ENCODE measurements around the gene TRA2B.
"Not testable (repeated sequence)": the region's sequence is repeated elsewhere in the genome, so short reads cannot be mapped to it uniquely, and the experiment has no call there.

The TRA2B gene

DNA sequence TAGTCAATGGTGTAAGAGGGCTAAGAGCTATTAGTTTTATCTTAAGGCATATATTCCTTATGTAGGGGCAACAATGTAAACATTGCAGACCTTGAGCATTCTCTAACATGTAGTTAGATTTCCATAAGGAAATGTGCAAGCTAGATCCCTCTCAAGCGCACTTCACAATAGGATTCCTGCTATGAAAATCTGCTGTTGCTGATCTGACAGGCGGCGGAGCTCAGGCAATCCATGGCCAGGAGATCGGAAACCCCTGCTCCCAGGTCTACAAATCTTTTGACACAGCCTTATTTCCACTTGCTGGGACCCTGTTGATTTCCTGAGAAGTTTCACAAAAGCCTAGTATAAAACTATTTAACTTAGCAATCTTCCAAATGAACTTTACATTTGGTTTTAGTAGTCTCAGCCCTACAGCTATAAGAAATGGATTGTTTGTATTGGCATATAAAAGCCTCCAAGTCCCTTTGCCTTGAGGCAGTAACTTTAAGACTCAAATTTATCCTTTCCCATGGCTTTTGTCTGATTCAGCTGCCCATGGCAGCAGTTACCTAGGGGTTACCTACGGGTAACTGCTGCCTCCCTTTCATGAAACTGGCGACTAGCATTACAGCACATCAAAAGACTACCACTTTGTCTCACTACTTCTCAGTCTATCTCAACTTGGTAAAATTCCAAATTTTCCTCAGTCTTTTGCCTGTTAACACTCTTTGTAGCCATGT lies 22.7 kb downstream of the TRA2B start:
- no peak for TF ChIP-seq CTCF (IDR thresholded peaks at IDR 0.05; ENCODE audit: low read depth, low read length)
- H3K4me3 ChIP-seq (ENCODE audit: low read depth, low read length) = no peak overlapping the region

- no peak for TF ChIP-seq CTCF (IDR thresholded peaks at IDR 0.05; ENCODE audit: low read depth, low read length)
- H3K4me3 ChIP-seq (ENCODE audit: low read depth, low read length) = no peak overlapping the region
Observed at GRCh38 chr3:185912929-185913901, 24.6 kb downstream of the TRA2B start.

DNA sequence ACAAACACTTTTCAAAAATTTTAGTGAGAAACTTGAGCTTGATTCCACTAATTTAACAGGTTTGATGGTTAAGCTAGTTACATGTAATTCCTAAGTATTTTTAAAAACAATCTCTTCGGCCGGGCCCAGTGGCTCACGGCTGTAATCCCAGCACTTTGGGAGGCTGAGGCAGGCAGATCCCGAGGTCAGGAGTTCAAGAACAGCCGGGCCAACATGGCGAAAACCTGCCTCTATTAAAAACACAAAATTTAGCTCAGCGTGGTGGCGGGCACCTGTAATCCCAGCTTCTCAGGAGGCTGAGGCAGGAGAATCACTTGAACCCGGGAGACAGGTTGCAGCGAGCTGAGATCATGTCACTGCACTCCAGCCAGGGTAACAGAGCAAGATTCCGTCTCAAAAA lies 25.3 kb downstream of the TRA2B start:
- TF ChIP-seq CTCF (IDR thresholded peaks at IDR 0.05; ENCODE audit: low read depth, low read length) = no peak
- no peak overlapping the region for H3K4me3 ChIP-seq (ENCODE audit: low read depth, low read length)

GRCh38 chr3:185911076-185911448 lies 26.8 kb downstream of the TRA2B start:
- not testable (repeated sequence) for H3K4me3 ChIP-seq (ENCODE audit: low read depth, low read length)

- not testable (repeated sequence) for H3K4me3 ChIP-seq (ENCODE audit: low read depth, low read length)
Observed at GRCh38 chr3:185910322-185911075, 27.3 kb downstream of the TRA2B start.

DNA sequence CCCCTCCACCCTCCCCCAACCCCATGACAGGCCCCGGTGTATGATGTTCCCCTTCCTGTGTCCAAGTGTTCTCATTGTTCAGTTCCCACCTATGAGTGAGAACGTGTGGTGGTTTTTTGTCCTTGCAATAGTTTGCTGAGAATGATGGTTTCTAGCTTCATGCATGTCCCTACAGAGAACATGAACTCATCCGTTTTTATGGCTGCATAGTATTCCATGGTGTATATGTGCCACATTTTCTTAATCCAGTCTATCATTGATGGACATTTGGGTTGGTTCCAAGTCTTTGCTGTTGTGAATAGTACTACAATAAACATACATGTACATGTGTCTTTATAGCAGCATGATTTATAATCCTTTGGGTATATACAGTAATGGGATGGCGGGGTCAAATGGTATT lies 27.9 kb downstream of the TRA2B start:
- H3K4me3 ChIP-seq (ENCODE audit: low read depth, low read length) = not testable (repeated sequence)

GRCh38 chr3:185900228-185900627 lies 37.6 kb downstream of the TRA2B start:
- no peak for TF ChIP-seq CTCF (IDR thresholded peaks at IDR 0.05; ENCODE audit: low read depth, low read length)
- H3K4me3 ChIP-seq (ENCODE audit: low read depth, low read length) = no peak overlapping the region

- no peak for TF ChIP-seq CTCF (IDR thresholded peaks at IDR 0.05; ENCODE audit: low read depth, low read length)
- no peak overlapping the region for H3K4me3 ChIP-seq (ENCODE audit: low read depth, low read length)
Observed at GRCh38 chr3:185896636-185897035, 41.2 kb downstream of the TRA2B start.

Measured in WI38 (cell line).